LNCaP clone FGC (cell line): Measurements from ENCODE around the gene TSG101.

Experiments
- DNase-seq: peaks from one replicate; pipeline ENCODE4 v3.0.0-alpha.2; 2011; ENCODE audit warnings: low read depth
- H3K4me3 ChIP-seq: 2 replicates; pipeline ENCODE4 v1.5.1; 2011; ENCODE audit warnings: mild to moderate bottlenecking, low read depth, low read length, control low read depth
- CTCF ChIP-seq: IDR thresholded peaks from 2 replicates; pipeline ENCODE4 v1.5.1; 2012; ENCODE audit warnings: mild to moderate bottlenecking; ENCODE audit not compliant: control insufficient read depth, insufficient read depth; ENCODE audit errors: extremely low read depth

Gene TSG101

GRCh38 chr11:18495703-18496102 is 31.0 kb downstream of the TSG101 start:
- no peak for TF ChIP-seq CTCF
- no peak overlapping the region for H3K4me3 ChIP-seq
- no peak for DNase-seq

- TF ChIP-seq CTCF = no peak
- no peak for DNase-seq
- H3K4me3 ChIP-seq = no peak overlapping the region
Observed at GRCh38 chr11:18495271-18495670, 31.5 kb downstream of the TSG101 start.

GRCh38 chr11:18493310-18493709 is 33.4 kb downstream of the TSG101 start:
- TF ChIP-seq CTCF = no peak
- no peak for DNase-seq
- no peak overlapping the region for H3K4me3 ChIP-seq

GRCh38 chr11:18492888-18493287 is 33.9 kb downstream of the TSG101 start:
- DNase-seq = no peak
- TF ChIP-seq CTCF = no peak
- H3K4me3 ChIP-seq = no peak overlapping the region

- DNase-seq = no peak
- no peak for TF ChIP-seq CTCF
- no peak overlapping the region for H3K4me3 ChIP-seq
Observed at GRCh38 chr11:18491924-18492323, 34.8 kb downstream of the TSG101 start.

- no peak overlapping the region for H3K4me3 ChIP-seq
- no peak for TF ChIP-seq CTCF
- DNase-seq = no peak
Observed at GRCh38 chr11:18490736-18491485, 35.8 kb downstream of the TSG101 start.

GRCh38 chr11:18490319-18490718 is 36.4 kb downstream of the TSG101 start:
- TF ChIP-seq CTCF = no peak
- H3K4me3 ChIP-seq = no peak overlapping the region
- DNase-seq = no peak
